GM19463 (cell line): ENCODE results near the gene OLFML1.
A peak's percentile ranks its signal among the peaks of the same experiment; 100 is the strongest.

Experiments used
- ATAC-seq: cut with Tn5 transposase; IDR thresholded peaks from one replicate; pipeline ENCODE4 v1.9.1; 2021; ENCODE audit warnings: mild to moderate bottlenecking, moderate library complexity; ENCODE audit not compliant: unreplicated experiment

OLFML1 gene

DNA sequence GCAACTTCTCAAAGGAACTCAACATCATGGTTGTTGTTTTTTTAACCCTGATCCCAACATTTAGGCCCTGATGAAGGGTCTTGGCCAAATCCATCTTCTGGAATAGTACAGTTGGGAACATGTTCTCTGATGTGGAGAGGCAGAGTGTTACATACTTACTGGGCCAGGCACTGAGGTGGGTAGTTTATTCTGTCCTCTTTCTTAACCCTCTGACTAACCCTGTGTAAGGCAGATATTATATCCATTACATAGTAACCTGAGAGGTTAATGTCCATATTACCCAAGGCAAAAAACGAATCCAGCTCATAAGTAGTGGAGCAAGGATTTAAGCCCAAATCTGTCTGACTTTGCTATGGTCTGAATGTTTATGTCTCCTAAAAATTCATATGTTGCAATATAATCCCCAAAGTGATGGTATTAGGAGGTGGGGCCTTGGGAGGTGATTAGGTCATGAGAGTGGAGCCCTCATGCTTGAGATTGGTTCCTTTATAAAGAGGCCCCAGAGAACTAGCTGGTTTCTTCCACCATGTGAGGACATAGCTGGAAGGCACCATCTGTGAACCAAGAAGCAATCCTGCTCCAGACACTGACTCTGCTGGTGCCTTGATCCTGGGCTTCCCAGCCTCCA is 44.8 kb downstream of the OLFML1 start:
- no peak for ATAC-seq

DNA sequence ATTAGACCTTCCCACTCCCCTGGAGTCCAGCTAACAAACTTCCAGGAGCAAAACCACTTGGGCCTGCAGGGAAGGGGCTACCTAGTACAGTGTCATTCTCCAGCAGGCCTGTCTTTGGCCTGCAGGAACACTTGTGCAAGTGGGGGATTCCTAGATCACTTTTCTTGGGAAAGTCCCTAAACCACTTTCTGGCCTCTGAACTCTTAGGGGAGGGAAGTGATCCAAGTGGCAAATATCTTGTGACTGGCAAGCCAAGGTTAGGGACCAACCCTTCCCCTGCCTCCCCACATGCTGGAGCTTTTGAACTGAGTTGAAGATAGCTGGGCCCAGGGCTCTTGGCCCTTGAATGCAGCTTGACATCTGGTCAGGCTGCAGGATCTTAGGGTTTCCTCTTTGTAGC is 45.7 kb downstream of the OLFML1 start:
- ATAC-seq = peak; percentile 42

DNA sequence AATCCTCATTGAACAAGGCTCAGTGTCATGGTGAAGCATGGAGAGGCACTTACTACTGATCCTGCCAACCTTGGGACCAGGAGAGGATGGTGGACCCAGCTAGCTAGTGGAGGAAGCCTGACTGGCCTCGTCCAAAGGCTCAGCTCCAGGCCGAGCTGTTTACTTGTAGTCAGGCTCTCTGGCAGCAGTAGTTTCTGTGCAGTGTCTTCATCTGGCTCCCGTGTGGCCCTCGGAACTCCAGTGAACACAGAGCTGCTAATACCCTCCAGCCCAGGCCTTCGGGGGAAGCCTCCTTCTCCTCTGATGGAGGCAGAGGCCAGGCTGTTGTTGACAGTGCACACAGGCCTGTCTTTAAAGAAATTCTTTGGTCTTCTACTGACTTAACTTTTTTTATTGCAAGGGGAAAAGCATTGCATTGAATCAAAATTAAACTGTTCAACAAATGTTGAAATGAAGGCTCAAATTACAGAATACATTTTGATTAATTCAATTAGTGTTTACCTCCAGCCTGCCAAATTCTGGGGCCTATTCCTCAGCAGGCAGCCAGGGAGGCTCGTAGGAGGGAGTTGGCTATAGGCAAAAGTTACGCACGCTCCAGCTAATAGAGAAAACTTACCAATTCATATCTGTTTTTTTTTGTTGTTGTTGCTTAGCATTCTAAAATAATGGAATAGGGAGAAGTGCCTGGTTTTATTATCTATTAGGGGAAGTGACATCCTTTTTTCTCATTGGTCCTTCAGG is 47.3 kb downstream of the OLFML1 start:
- ATAC-seq = no peak

DNA sequence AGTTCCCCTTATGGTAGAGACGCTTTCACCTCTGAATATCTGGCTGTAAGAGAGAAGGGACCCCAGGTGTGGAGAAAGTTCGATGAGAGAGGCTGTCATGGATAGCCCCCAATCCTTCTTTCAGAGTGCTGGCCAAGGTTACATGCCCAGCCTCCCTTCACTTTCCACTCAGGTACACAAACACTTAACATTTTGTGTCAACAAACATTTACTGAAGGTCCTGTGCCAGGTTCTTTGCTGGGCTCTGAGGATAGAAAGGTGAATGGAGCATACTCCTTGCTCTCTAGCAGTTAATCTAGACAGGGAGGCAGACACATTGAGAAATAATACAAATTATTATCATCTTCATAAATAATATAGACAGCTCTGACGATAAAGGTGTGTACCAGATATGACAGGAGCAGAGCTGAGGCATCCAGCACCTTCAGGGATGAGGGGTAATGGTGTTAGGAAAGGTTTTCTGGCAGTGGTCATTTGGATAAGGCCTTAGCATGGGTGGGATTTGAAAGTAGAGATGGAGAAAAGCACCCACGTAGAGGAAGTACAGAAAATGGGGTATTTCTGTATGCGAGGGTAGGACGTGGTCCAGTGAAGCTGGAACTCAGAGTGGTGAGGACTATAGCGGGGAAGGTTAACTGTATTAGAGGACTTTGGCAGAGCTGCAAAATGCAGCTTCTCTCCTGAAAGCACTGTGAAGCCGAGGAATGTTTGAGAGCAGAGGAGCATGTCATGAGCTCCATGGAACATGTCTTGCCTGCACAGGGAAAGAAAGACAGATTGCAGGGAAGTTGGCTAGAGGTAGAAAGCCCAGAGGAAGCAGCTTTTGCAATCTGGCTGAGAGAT is 48.1 kb downstream of the OLFML1 start:
- ATAC-seq = peak; percentile 16

DNA sequence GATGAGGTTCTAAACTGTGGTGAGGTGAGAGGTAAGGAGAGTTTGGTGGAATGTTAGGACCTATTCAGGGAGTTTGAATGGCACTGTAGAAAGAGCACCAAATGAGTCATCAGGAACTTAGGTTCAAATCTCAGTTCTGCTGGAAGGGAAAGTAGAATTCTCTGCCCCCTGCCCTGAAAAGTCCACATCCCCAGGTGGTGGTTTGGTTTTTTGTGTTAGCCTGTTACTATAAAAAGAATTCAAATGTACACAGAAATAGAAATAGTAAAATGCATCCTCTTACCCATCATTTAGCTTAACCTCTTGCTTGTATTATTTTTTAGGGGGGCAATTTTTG is 48.7 kb downstream of the OLFML1 start:
- ATAC-seq = peak; percentile 52

DNA sequence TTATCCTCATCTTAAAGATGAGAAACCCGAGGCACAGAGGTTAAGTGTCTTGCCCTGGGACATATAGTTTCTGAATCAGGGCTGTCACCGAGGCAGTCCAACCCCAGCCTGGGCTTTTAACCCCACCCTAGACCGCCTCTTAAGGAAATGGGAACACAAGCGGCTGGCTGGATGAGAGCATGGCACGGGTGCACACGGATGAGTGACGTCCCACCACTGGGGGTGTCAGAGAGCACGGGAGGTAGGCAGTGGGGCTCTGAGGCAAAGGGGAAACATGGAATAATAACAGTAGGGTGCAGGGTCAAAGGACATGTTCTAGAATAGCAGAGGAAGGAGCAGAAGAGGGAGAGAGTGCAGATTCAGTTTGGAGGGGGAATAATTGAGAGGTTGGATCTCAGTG is 50.8 kb downstream of the OLFML1 start:
- no peak for ATAC-seq

DNA sequence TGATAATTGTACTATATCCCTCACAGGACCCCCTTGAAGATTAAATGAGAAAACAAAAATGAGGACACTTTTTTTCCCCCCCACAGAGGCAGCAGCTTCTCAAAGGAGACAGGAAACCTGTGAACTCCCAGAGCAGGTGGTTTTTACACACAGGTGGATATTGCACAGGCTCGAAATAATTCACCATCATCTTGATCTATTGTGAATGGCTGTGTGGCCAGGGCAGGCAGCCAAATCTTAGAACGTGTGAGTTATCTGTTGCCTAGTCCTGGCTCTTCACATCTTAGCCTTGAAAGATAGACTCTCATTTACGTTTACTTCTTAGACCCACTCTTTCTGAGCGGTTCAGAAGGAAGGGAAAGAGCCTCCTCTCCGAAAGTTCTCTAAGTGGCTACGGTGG is 52.0 kb downstream of the OLFML1 start:
- ATAC-seq = no peak

DNA sequence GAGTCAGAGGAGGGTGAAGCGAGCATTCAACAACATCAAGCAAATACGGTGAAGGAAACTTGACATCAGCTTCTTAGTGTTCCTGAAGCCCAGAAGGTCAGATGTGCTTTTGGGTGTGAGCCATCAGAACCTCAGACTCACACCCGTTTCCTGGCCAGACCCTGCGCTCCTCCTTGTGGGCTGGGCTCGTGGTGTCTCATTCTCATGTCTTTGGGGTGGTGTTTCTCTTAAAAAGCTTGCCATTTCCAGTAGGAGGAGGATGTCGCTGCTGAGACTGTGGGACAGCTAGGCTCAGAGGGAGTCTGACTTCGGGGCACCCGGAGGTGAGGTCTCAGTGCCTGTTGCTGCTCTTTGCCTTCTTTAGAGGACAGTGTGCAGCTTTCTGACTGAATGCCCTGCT is 52.7 kb downstream of the OLFML1 start:
- no peak for ATAC-seq

DNA sequence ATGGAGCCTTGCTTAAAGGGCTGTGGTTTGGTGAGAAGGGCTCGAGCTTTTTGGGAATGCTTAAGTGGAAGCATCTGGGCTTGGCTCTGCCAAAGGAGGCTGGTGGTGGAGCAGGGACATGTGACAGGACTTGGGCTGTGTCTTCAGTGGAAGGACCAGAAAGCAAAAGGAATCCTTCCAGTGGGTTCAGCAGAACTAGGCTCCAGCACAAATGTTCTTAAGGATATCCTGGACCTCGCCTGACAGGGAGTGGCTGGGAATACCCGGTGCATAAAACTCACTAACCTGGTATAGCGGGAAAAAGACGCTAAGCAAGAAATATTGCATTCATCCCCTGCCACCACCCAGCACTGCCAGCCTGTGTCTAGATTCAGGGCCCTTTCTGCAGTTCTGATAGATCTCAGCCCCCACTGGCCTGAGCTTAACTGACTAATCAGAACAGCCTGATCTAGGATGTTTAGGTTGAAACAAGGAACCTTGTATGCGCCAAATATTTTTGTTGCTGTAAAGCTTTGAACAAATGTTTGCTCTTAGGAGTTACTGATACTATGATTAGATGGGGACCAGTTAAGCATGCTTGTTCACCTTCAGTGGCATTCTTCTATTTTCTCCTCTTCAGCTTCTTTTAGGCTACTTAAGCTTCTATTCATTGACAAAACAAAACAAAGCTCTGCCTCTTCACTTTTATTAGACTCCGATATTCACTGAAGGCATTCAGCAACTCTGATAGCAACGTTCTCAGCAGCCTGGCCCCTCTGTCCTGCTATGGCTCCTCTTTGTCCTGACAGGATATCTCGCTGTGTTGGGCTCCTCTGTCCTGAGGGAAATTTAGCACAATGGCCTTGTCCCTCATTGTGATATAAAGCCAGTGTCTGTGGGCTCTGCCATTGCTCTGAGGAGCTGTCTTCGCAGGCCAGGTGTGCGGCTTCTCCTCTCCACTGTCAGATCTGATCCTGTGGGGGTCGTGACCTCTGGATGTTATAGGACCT is 53.5 kb downstream of the OLFML1 start:
- ATAC-seq = no peak

DNA sequence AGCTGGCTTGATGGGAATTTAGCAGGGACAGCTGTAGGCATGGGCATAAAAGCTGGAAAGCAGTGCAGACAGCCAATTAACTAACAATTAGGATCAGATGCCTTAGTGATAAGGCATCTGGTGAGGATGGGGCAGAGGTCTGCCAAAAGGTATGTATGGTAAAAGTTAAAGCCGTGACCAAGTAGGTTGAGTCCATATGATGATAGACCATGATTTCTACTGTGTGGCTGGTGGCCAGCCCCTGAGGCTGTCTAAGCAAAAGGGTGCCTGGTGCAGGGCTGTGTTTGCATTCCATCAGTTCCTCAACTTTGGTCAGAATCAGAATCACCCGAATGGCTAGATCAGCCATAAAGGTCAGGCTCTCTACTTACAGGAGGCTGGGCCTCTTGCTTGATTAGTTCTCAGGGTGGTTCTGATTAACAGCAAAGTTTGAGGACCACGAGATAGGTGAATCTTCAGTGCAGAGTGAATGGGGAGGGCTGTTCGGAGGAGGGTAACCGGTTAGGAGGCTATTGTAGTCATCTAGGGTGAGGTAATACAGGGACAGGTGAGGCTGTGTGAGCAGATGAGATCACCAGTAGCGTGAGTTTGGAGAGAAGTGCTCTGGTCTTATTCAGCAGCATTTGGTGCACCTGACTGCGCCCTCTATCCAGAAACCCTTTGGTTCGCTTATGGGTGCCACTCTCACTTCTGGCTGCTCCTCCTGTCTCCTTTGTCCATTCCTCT is 55.7 kb downstream of the OLFML1 start:
- ATAC-seq = no peak

DNA sequence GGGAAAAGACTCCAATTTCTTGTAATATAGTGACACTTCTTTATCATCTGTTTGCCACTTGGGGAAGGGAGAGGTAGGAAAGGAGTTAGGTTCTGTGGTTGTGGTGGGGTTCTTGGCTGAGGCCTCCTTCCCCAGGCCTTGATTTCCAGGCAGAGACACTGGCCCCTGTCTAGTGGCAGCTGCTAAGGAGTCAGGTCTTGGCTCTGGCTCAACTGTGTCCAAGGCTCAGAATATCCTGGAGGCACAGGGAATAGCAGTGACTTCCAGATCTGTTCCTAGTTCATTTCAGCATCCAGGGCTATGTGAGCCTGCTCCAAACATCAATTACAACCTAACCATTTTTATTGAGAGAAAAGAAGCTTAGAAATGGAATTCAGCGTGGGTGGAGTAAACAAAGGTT is 58.0 kb downstream of the OLFML1 start:
- ATAC-seq = no peak

DNA sequence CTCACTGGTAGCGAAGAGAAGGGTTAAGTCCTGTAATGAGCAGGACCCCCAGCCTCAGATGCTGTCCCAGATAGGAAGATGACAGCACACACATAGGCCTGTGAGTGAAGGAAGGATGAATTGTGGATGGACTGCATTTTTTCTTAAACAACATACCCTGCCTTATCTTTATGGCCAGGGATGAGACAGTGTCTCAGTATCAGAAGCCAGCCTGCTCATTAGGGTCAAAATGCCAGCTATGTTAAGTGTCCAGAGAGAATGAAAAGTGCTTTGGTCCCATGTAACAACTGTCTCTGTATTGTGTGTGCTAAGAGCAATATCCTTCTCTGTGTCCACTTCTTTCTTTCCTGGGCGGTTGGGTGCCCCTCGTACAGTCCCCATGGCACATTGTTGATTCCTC is 58.7 kb downstream of the OLFML1 start:
- ATAC-seq = no peak

DNA sequence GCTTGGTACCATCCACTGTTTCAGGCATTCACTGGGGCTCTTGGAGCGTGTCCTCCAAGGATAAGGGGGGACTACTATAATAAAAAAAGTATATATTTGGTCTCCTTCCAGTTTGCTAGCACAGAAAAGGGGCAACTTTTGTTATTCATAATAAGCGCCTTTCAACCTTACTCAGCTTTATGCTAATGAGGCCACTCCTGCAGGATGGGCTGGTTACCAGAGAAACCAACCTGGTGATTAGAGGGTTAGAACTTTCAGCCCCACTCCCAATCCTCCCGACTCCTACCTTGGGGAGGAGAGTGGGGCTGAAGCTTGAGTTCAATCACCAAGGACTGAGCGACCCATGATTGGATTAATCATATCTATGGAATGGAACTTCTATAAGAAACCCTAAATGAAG is 60.3 kb downstream of the OLFML1 start:
- no peak for ATAC-seq

DNA sequence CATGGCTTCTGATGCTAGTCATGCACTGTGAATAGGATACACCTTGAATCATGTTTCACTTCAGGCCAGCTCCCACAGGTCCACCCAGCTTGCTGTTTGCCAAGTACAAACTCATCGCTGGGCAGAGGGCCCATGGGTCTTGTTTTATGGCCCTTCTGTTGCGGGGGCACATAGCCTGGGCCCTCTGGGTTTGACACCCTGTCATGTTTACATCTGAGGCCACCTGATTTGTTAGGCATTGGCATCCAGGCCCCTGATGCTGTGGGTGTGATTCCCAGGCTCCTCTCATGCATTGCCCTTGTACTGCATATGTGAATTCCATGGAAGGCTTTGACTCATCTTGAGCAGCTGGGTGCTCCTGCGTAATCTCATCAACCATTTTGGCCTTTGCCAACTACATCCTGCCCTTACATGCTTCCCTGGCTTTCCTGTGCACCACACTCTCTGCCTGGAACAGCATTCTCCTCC is 61.1 kb downstream of the OLFML1 start:
- no peak for ATAC-seq

DNA sequence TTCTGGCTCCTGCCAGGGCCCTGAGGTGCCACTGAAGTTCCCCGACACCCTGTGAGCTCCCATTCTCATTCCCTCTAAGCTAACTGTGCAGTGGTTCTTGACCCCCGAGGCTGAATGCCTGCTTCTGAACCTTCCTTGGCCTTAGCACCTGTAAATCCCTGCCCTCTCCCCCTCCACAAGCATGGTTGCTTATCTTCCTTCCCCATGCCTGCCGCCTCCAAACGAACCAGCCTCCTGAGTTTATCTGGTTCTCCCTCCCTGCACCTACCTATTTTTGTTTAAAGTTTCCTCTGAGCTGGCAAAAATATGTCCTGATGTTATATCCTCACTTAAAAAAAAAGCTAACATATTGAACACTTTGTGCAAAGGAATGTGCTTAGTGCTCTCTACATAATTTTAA is 62.4 kb downstream of the OLFML1 start:
- ATAC-seq = no peak

DNA sequence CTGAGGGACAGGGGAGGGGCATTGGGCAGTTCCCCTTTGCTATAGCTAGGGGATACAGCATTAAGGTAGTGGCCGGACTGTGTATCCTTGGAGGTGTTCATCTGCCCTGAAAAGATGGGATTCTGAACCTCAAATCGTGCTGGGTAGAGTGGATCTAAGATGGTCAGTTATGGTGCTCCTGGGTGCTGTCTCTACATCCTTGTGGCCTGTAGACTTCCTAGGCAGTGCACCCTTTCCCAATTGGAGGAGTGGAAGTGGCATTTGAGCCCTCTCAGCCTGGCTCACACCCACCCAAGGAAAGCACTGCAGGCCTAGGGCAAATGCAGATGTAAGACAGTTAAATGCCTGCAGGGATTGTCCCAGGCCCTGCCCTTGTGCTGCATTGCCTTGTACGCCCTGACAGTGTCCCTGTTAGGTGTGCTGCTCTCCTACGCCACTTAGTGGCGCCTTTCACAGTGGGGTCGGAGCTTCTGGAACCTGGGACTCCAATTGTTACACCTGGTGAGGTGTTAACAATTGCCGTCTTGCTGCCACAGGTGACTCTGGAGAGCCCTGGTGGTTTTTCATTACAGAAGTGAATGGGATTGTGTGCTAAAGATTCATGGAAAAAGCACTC is 63.5 kb downstream of the OLFML1 start:
- ATAC-seq = peak; percentile 95

DNA sequence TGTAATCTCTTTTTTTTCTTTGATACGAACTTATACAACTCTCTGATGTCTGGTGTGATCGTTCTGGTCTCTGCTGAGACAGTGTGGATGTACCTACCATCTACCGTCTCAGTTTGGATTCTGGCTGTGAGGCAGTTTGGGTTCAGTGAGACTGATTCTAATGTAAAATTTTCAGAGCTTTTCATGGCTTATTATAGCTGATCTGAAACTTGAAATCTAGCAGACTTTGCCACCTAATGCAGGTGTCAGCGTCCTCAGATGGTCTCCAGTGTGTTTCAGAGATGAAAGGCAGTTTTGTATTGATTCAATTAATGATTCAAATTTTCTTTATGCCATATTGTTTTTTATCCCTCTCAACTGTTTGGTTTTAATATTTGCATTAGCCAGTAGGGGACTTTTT is 64.4 kb downstream of the OLFML1 start:
- no peak for ATAC-seq

DNA sequence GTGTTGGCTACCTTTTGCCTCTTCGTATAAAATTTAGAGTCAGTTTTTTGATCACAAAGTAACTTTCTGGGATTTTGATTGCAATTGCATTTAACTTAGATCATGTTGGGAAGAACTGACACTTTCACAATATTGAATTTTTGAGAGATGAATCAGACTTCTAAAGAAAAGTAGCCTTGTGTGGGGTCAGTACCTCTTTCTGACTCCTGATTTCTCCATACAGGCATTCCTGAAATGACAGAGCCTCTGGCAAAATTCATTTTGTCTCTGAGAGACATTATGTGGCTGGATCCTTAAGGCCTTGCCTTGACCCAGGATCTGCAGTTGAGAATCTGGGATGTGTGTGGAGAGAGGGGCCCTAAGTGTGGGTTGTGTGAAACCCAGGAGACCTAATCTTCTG is 66.3 kb downstream of the OLFML1 start:
- no peak for ATAC-seq

DNA sequence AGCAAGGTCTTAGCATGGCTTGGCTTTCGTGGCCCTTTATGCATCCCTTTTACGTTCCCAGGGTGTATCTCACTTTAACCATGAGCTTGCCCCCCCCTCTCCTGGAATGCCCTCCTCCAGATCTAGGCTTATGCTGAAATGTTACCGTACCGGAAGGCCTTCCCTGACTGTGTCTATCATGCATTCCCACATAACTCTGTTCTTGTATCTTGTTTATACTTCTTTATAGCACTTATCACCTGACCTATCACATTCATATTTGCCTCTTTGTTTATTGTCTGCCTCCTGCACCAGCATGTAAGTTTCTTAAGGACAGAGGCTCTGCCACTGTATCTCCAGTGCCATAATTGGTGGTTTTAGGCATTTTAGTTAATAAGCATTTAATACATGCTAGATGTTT is 67.4 kb downstream of the OLFML1 start:
- ATAC-seq = no peak
